T-helper 2 cell (primary cell): ENCODE data around the gene CLPX.
"Not testable (repeated sequence)": the region's sequence is repeated elsewhere in the genome, so short reads cannot be mapped to it uniquely, and the experiment has no call there.

ENCODE experiments used
- DNase-seq, 5 experiments: peaks; one replicate each; pipeline versions ENCODE4 v3.0.0 to v3.0.0-alpha.2; 2012 to 2022

Gene CLPX

GRCh38 chr15:65099801-65100200 is 85.3 kb downstream of the CLPX start:
- not testable (repeated sequence) for DNase-seq

- DNase-seq, result no peak
Measured at GRCh38 chr15:65099336-65099735, 85.8 kb downstream of the CLPX start.
